GM12878 (cell line): ENCODE results near the gene CDKN2B.

ENCODE experiments used
- CHD4 ChIP-seq: fragments of 200-600 bp; sonication (generic); IDR thresholded peaks from 2 replicates; pipeline ENCODE4 v1.6.1; 2016; ENCODE audit warnings: mild to moderate bottlenecking
- CTCF ChIP-seq, 3 experiments: IDR thresholded peaks in 2 of 3; conservative IDR thresholded peaks in 1 of 3; 2 replicates each; pipeline ENCODE4 v1.5.1; 2011; ENCODE audit warnings: low read depth in 3 of 3, low read length in 3 of 3, mild to moderate bottlenecking in 3 of 3, control low read depth in 2 of 3, moderate library complexity in 2 of 3, inconsistent platforms in 1 of 3, mixed read lengths in 1 of 3; ENCODE audit not compliant: control insufficient read depth in 2 of 3, insufficient read depth in 1 of 3; ENCODE audit errors: extremely low read depth in 1 of 3
- DPF2 ChIP-seq: fragments of 450-650 bp; IDR thresholded peaks from 2 replicates; pipeline ENCODE4 v1.6.1; 2017; ENCODE audit warnings: mild to moderate bottlenecking
- EZH2 ChIP-seq: IDR thresholded peaks from 2 replicates; pipeline ENCODE4 v1.6.1; 2012; ENCODE audit warnings: low read depth, mild to moderate bottlenecking, control low read depth, inconsistent platforms, low read length, borderline replicate concordance; ENCODE audit not compliant: control insufficient read depth
- GABPA ChIP-seq: IDR thresholded peaks from 2 replicates; pipeline ENCODE4 v1.6.1; 2014; ENCODE audit warnings: antibody characterized with exemption, low read depth, mild to moderate bottlenecking, inconsistent platforms
- POLR2A ChIP-seq: IDR thresholded peaks from 2 replicates; pipeline ENCODE4 v1.6.1; 2011; ENCODE audit warnings: low read depth, mild to moderate bottlenecking, low read length

GRCh38 chr9:22055090-22055489 lies 46.0 kb upstream of the CDKN2B start:
- no peak for TF ChIP-seq EZH2
- TF ChIP-seq CHD4: no peak
- no peak for TF ChIP-seq CTCF (IDR thresholded peaks at IDR 0.05 in 2 of 3, conservative IDR thresholded peaks at IDR 0.05 in 1 of 3; ENCODE audit: control insufficient read depth in 2 of 3, extremely low read depth in 1 of 3, insufficient read depth in 1 of 3, low read depth in 3 of 3, low read length in 3 of 3)
- no peak for TF ChIP-seq POLR2A
- TF ChIP-seq DPF2: no peak
- no peak for TF ChIP-seq GABPA
